Astrocyte (in vitro differentiated cells and primary cell): ENCODE results near the gene MRTFA. TPM values are rescaled to one million over a fixed set of nuclear protein-coding genes. Genes with fewer than 3 reads are reported as not detected.

Experiments
- DNase-seq: peaks from one replicate; pipeline ENCODE4 v3.0.0-alpha.2; 2010; ENCODE audit warnings: low read depth
- FAIRE-seq: peaks from 2 replicates; lab custom pipeline; 2011; peaks lifted over from hg19 to GRCh38; lab: Jason Lieb, UNC
- H2AFZ ChIP-seq: 2 replicates; pipeline ENCODE4 v1.6.0; 2012; ENCODE audit warnings: low read depth, low read length, inconsistent platforms
- H3K27ac ChIP-seq: 2 replicates; pipeline ENCODE4 v1.5.1; 2011; ENCODE audit warnings: low read depth, low read length, inconsistent platforms
- H3K27me3 ChIP-seq: 2 replicates; pipeline ENCODE4 v1.6.0; 2011; ENCODE audit warnings: low read length, inconsistent platforms; ENCODE audit not compliant: insufficient read depth
- H3K36me3 ChIP-seq: 2 replicates; pipeline ENCODE4 v1.5.1; 2011; ENCODE audit warnings: low read length, inconsistent platforms; ENCODE audit not compliant: insufficient read depth
- H3K4me1 ChIP-seq: 2 replicates; pipeline ENCODE4 v1.5.1; 2011; ENCODE audit warnings: low read length, inconsistent platforms; ENCODE audit not compliant: insufficient read depth
- H3K4me2 ChIP-seq: 2 replicates; pipeline ENCODE4 v1.6.0; 2012; ENCODE audit warnings: low read length, inconsistent platforms
- H3K4me3 ChIP-seq: 2 replicates; pipeline ENCODE4 v1.5.1; 2011; ENCODE audit warnings: low read depth, mild to moderate bottlenecking, low read length, inconsistent platforms; ENCODE audit not compliant: insufficient read depth
- H3K79me2 ChIP-seq: 2 replicates; pipeline ENCODE4 v1.6.0; 2012; ENCODE audit warnings: mild to moderate bottlenecking, low read length, inconsistent platforms; ENCODE audit not compliant: insufficient read depth
- H3K9ac ChIP-seq: 2 replicates; pipeline ENCODE4 v1.6.0; 2012; ENCODE audit warnings: mild to moderate bottlenecking, low read length, inconsistent platforms
- H3K9me3 ChIP-seq: 2 replicates; pipeline ENCODE4 v1.5.1; 2012; ENCODE audit warnings: low read depth, mild to moderate bottlenecking, low read length, inconsistent platforms; ENCODE audit not compliant: insufficient read depth
- H4K20me1 ChIP-seq: 2 replicates; pipeline ENCODE4 v1.6.0; 2012; ENCODE audit warnings: low read length, inconsistent platforms; ENCODE audit not compliant: insufficient read depth
- H3K27ac Mint-ChIP-seq: one replicate; pipeline ENCODE4 v1.8.0; 2021; ENCODE audit warnings: mild to moderate bottlenecking, mixed read lengths; ENCODE audit not compliant: unreplicated experiment
- H3K27me3 Mint-ChIP-seq: one replicate; pipeline ENCODE4 v1.8.0; 2021; ENCODE audit warnings: low read depth, mixed read lengths; ENCODE audit not compliant: unreplicated experiment
- H3K36me3 Mint-ChIP-seq: one replicate; pipeline ENCODE4 v1.8.0; 2021; ENCODE audit warnings: low read depth, mixed read lengths; ENCODE audit not compliant: unreplicated experiment
- H3K4me1 Mint-ChIP-seq: one replicate; pipeline ENCODE4 v1.8.0; 2021; ENCODE audit warnings: low read depth, mixed read lengths; ENCODE audit not compliant: unreplicated experiment
- H3K4me3 Mint-ChIP-seq: one replicate; pipeline ENCODE4 v1.8.0; 2021; ENCODE audit warnings: mild to moderate bottlenecking, moderate library complexity, mixed read lengths; ENCODE audit not compliant: unreplicated experiment
- H3K9me3 Mint-ChIP-seq: one replicate; pipeline ENCODE4 v1.8.0; 2021; ENCODE audit warnings: mild to moderate bottlenecking, mixed read lengths; ENCODE audit not compliant: unreplicated experiment
- EZH2 ChIP-seq: IDR thresholded peaks from 2 replicates; pipeline ENCODE4 v1.6.1; 2012; ENCODE audit warnings: mild to moderate bottlenecking, low read length, inconsistent platforms; ENCODE audit not compliant: insufficient read depth
- total RNA-seq: library from RNA; stranded (reverse); gene quantifications from 2 replicates; pipeline ENCODE4 v1.2.1, GENCODE V29; 2021
- TF ChIP-seq, protein P1 (sequence below): IDR thresholded peaks from 2 replicates; pipeline ENCODE4 v1.5.1; 2011; ENCODE audit warnings: low read depth, mild to moderate bottlenecking, inconsistent platforms, low read length, moderate library complexity; ENCODE audit not compliant: insufficient read depth

The MRTFA gene
- total RNA-seq, 1 donor from 2014 or later: 74.3 TPM

DNA sequence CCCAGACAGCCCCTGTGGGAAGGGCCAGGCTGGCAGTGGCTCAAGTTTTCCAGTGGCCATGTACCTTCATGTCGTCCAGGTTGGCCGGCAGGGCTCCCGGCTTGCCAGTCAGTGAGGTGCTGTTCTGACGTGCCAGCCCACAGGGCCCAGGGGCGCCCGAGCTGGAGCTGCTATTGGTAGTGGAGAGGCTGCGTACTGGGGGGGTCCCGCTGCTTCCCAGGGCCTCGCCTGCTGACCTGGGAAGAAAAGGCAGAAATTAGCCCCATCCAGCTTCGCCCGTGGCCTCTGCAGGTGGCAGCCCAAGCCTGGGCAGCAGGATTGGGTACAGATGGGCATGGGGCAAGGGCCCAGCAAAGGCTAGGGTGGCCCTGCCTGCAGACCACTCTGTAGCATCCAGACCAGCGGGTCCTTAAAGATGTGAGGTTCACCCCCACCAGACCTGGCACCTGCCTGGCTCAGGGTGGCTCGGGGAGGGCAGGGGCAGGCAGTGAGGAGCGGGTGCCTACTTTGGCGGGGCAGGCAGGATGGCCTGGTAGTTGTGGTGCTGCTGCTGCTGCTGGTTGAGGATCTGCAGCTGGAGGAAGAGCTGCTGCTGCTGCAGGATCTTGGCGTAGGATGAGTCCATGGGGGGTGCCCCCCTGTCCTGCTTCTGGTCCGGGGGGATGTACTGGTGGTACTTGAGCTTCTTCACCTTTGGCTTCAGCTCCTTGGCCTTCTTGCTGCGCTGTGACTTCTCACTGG, 216.0 kb downstream of the MRTFA start:
- peaks cover 35% of the 10 kb centered on the region for H3K36me3 ChIP-seq
- H3K27ac ChIP-seq: no peak overlapping the region
- H3K36me3 Mint-ChIP-seq: peaks cover 25% of the 10 kb centered on the region
- FAIRE-seq (no peak), DNase-seq (no peak)
- H3K27me3 Mint-ChIP-seq: no peaks in the 10 kb centered on the region
- H3K9me3 Mint-ChIP-seq: peaks cover 2% of the 10 kb centered on the region
- peaks cover 18% of the 10 kb centered on the region for H3K79me2 ChIP-seq
- no peak overlapping the region for H3K4me3 Mint-ChIP-seq
- peaks cover 81% of the 10 kb centered on the region for H4K20me1 ChIP-seq
- no peak overlapping the region for H3K27ac Mint-ChIP-seq
- no peak overlapping the region for H3K9ac ChIP-seq
- no peaks in the 10 kb centered on the region for H3K27me3 ChIP-seq
- TF ChIP-seq EZH2: no peak
- no peak overlapping the region for H3K4me2 ChIP-seq
- H3K4me1 ChIP-seq: peaks cover 4% of the 10 kb centered on the region
- H3K4me3 ChIP-seq: no peak overlapping the region
- H3K4me1 Mint-ChIP-seq: peaks cover 10% of the 10 kb centered on the region
- H3K9me3 ChIP-seq: no peaks in the 10 kb centered on the region
- H2AFZ ChIP-seq: no peak overlapping the region

DNA sequence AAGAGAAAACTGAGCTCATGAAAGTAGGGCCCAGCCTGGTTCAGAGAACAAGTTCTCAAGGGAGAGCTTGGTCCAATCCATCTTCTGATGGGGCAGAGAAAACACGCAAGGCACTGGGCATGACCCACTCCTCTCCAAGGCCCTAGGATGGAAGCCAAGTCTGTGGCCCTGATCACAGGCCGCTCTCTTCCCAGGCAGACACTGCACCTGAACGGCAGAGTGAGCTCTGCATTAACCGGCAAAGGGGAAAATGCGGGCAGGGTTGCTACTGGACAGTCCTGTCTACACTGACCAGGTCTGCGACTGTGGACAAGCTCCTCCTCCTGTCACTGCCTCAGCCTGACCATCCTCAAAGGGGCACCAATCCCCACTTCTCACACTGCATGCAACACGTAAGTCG, 216.8 kb downstream of the MRTFA start:
- Mint-ChIP-seq H3K9me3 (peaks cover 2% of the 10 kb centered on the region), H3K36me3 (peaks cover 25% of the 10 kb centered on the region), H3K4me1 (peaks cover 12% of the 10 kb centered on the region), H3K4me3 (no peak overlapping the region), H3K27me3 (no peaks in the 10 kb centered on the region), H3K27ac (no peak overlapping the region)
- no peak overlapping the region for H2AFZ ChIP-seq
- no peak overlapping the region for H3K9ac ChIP-seq
- no peak overlapping the region for H3K4me2 ChIP-seq
- peaks cover 4% of the 10 kb centered on the region for H3K4me1 ChIP-seq
- no peak for TF ChIP-seq EZH2
- TF ChIP-seq, protein P1, sequence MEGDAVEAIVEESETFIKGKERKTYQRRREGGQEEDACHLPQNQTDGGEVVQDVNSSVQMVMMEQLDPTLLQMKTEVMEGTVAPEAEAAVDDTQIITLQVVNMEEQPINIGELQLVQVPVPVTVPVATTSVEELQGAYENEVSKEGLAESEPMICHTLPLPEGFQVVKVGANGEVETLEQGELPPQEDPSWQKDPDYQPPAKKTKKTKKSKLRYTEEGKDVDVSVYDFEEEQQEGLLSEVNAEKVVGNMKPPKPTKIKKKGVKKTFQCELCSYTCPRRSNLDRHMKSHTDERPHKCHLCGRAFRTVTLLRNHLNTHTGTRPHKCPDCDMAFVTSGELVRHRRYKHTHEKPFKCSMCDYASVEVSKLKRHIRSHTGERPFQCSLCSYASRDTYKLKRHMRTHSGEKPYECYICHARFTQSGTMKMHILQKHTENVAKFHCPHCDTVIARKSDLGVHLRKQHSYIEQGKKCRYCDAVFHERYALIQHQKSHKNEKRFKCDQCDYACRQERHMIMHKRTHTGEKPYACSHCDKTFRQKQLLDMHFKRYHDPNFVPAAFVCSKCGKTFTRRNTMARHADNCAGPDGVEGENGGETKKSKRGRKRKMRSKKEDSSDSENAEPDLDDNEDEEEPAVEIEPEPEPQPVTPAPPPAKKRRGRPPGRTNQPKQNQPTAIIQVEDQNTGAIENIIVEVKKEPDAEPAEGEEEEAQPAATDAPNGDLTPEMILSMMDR: no peak
- no peaks in the 10 kb centered on the region for H3K27me3 ChIP-seq
- no peak overlapping the region for H3K4me3 ChIP-seq
- DNase-seq (no peak), FAIRE-seq (no peak)
- peaks cover 32% of the 10 kb centered on the region for H3K36me3 ChIP-seq
- peaks cover 10% of the 10 kb centered on the region for H3K79me2 ChIP-seq
- no peak overlapping the region for H3K27ac ChIP-seq
- H3K9me3 ChIP-seq: no peaks in the 10 kb centered on the region
- H4K20me1 ChIP-seq: peaks cover 81% of the 10 kb centered on the region

DNA sequence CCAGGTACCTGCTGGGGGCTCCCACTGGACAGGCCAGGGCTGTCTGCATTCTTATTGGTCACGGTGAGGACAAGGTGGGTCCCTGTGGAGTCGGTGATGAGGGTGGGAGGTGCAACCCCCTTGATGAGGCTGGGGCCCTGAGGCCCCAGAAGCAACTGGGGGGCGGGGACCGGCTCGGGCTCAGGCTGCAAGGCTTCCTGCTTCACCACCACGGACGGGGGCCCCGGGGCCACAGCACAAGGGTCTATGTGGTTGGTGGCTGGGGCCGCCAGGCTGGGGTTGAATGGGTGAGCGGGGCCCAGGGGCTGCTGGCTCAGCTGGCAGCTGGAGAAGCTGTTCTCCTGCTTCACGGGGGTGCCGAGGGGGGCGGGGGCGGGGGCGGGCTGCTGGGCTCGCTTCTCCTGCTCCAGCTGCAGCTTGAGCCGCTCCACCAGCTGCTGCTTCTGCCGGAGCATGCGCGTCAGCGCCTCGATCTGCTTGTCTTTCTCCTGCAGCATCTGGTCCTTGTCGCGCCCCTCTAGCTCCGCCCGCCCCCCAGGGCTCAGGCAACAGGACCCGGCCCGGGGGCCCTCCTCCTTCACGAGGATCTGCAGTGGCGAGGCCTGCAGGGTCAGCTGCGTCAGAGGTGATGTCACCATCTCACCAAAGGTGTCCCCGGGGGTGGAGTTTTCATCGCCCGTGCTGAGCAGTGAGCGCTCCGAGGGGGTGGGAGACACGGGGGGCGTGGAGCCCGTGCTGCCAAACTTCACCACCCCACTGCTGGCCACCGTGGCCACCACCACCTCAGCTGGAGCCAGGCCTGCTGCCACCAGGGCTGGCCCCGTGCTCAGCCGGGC, 217.9 kb downstream of the MRTFA start:
- no peak for TF ChIP-seq EZH2
- TF ChIP-seq, protein P1: no peak
- Histone ChIP-seq H3K9ac (no peak overlapping the region), H2AFZ (no peak overlapping the region), H3K4me3 (no peak overlapping the region), H3K79me2 (peaks cover 6% of the 10 kb centered on the region), H3K4me1 (peaks cover 4% of the 10 kb centered on the region), H3K27me3 (no peaks in the 10 kb centered on the region), H3K36me3 (peaks cover 26% of the 10 kb centered on the region), H3K9me3 (no peaks in the 10 kb centered on the region), H4K20me1 (peaks cover 81% of the 10 kb centered on the region), H3K27ac (no peak overlapping the region), H3K4me2 (no peak overlapping the region)
- Mint-ChIP-seq H3K4me1 (peaks cover 10% of the 10 kb centered on the region), H3K4me3 (no peak overlapping the region), H3K27ac (no peak overlapping the region), H3K36me3 (peaks cover 21% of the 10 kb centered on the region), H3K9me3 (peaks cover 1% of the 10 kb centered on the region), H3K27me3 (no peaks in the 10 kb centered on the region)
- DNase-seq (no peak), FAIRE-seq (no peak)
